HG03025 (cell line): Measurements from ENCODE around the gene TLR3.

Experiments
- ATAC-seq: cut with Tn5 transposase; IDR thresholded peaks from one replicate; pipeline ENCODE4 v1.9.1; 2021; ENCODE audit warnings: mild to moderate bottlenecking, moderate library complexity; ENCODE audit not compliant: unreplicated experiment, low FRiP score

Gene TLR3

GRCh38 chr4:186104114-186104889 is 35.3 kb downstream of the TLR3 start, which contains the start of gene FAM149A:
FAM149A (plus strand) TSS chr4:186104704.
- ATAC-seq, result peak; percentile 53

GRCh38 chr4:186104890-186105646 is 36.1 kb downstream of the TLR3 start:
- peak; percentile 18 for ATAC-seq

GRCh38 chr4:186105647-186106321 is 36.8 kb downstream of the TLR3 start:
- no peak for ATAC-seq

GRCh38 chr4:186107947-186108346 is 39.0 kb downstream of the TLR3 start:
- ATAC-seq, result no peak

GRCh38 chr4:186108391-186108790 is 39.4 kb downstream of the TLR3 start:
- no peak for ATAC-seq

- no peak for ATAC-seq
Measured at GRCh38 chr4:186109245-186109644, 40.3 kb downstream of the TLR3 start.

- no peak for ATAC-seq
Measured at GRCh38 chr4:186116697-186117096, 47.7 kb downstream of the TLR3 start.

- no peak for ATAC-seq
Measured at GRCh38 chr4:186118582-186118981, 49.6 kb downstream of the TLR3 start.

- ATAC-seq, result no peak
Measured at GRCh38 chr4:186121057-186121456, 52.1 kb downstream of the TLR3 start.

- no peak for ATAC-seq
Measured at GRCh38 chr4:186128842-186129241, 59.9 kb downstream of the TLR3 start.

- no peak for ATAC-seq
Measured at GRCh38 chr4:186131935-186132334, 63.0 kb downstream of the TLR3 start.

GRCh38 chr4:186132577-186133242 is 63.8 kb downstream of the TLR3 start:
- ATAC-seq, result no peak

- ATAC-seq, result peak; percentile 100
Measured at GRCh38 chr4:186134257-186134656, 65.3 kb downstream of the TLR3 start.

- ATAC-seq, result no peak
Measured at GRCh38 chr4:186134861-186135260, 65.9 kb downstream of the TLR3 start.

- peak; percentile 41 for ATAC-seq
Measured at GRCh38 chr4:186137196-186137794, 68.3 kb downstream of the TLR3 start.
